HepG2 (cell line): ENCODE measurements around the gene LUZP2. TPM values are rescaled to one million over a fixed set of nuclear protein-coding genes. Genes with fewer than 3 reads are reported as not detected.

Experiments
- ATAC-seq: fragments of 200-7000 bp; cut with Tn5 transposase; 3 replicates; pipeline ENCODE4 v1.9.1; 2020; ENCODE audit warnings: mild to moderate bottlenecking, moderate library complexity
- BruUV-seq: library from RNA; stranded (reverse); fragments of 400-500 nt; replicated peaks from 2 replicates; lab custom pipeline; 2021; lab: Mats Ljungman, UMichigan
- CTCF ChIA-PET: fragments of 300-600 bp; formaldehyde crosslinking; extraction: SDS; loops from one replicate; lab custom pipeline; 2021; ENCODE audit warnings: low total read pairs, inconsistent platforms, low intra/inter-chr PET ratio; lab: Yijun Ruan, JAX
- POLR2A ChIA-PET: fragments of 350-600 bp; sonication (Branson Sonifier 250); formaldehyde crosslinking; loops from one replicate; lab custom pipeline; 2020; ENCODE audit warnings: antibody characterized with exemption, inconsistent platforms; lab: Yijun Ruan, JAX
- DNase-seq: peaks from one replicate; pipeline ENCODE4 v3.0.0-alpha.2; 2015; ENCODE audit warnings: low spot score
- FAIRE-seq: peaks from 3 replicates; lab custom pipeline; 2011; peaks lifted over from hg19 to GRCh38; lab: Jason Lieb, UNC
- H2AFZ ChIP-seq: one replicate; pipeline ENCODE4 v1.6.1; 2011; ENCODE audit warnings: low read length, inconsistent platforms
- H3K27ac ChIP-seq: fragments of 300-600 bp; 3 replicates; pipeline ENCODE4 v1.8.0; 2011; ENCODE audit warnings: mixed run types, mild to moderate bottlenecking, mixed read lengths, low read length, inconsistent platforms; ENCODE audit not compliant: insufficient read depth; ENCODE audit errors: extremely low read length
- H3K27me3 ChIP-seq, 2 experiments: fragments of 200-600 bp in 1 of 2; 2 replicates in 1 of 2; 3 replicates in 1 of 2; pipeline versions ENCODE4 v1.6.0 to v1.8.0; 2011; ENCODE audit warnings: low read length in 2 of 2, mild to moderate bottlenecking in 2 of 2, moderate library complexity in 2 of 2, inconsistent platforms in 1 of 2; ENCODE audit not compliant: insufficient read depth in 2 of 2, control insufficient read depth in 1 of 2
- H3K36me3 ChIP-seq, 2 experiments: fragments of 200-600 bp in 1 of 2; replicated peaks in 1 of 2; 2 replicates in 1 of 2; 3 replicates in 1 of 2; pipeline versions ENCODE4 v1.5.1 to v1.8.0; 2011; ENCODE audit warnings: low read length in 2 of 2, inconsistent platforms in 1 of 2; ENCODE audit not compliant: insufficient read depth in 2 of 2, control insufficient read depth in 1 of 2
- H3K4me1 ChIP-seq: 2 replicates; pipeline ENCODE4 v1.5.1; 2012; ENCODE audit warnings: low read length, inconsistent platforms; ENCODE audit not compliant: insufficient read depth
- H3K4me2 ChIP-seq: 2 replicates; pipeline ENCODE4 v1.6.0; 2011; ENCODE audit warnings: low read depth, low read length, inconsistent platforms
- H3K4me3 ChIP-seq, 3 experiments: fragments of 200-600 bp in 1 of 3; sonication (generic), shearing (Covaris generic) in 1 of 3; replicated peaks in 1 of 3; 2 replicates each; pipeline ENCODE4 v1.5.1; 2011 to 2016; ENCODE audit warnings: low read length in 3 of 3, inconsistent platforms in 2 of 3, low read depth in 2 of 3, mild to moderate bottlenecking in 2 of 3, control low read depth in 1 of 3, mixed read lengths in 1 of 3; ENCODE audit not compliant: insufficient read depth in 1 of 3
- H3K79me2 ChIP-seq: one replicate; pipeline ENCODE4 v1.6.1; 2011; ENCODE audit warnings: low read length, inconsistent platforms; ENCODE audit not compliant: insufficient read depth
- H3K9ac ChIP-seq: 2 replicates; pipeline ENCODE4 v1.6.0; 2011; ENCODE audit warnings: mild to moderate bottlenecking, low read depth, low read length, inconsistent platforms; ENCODE audit not compliant: insufficient read depth
- H3K9me3 ChIP-seq: 2 replicates; pipeline ENCODE4 v1.5.1; 2012; ENCODE audit warnings: mild to moderate bottlenecking, low read length
- H4K20me1 ChIP-seq: 2 replicates; pipeline ENCODE4 v1.6.0; 2011; ENCODE audit warnings: inconsistent platforms, mild to moderate bottlenecking, low read length, moderate library complexity; ENCODE audit not compliant: insufficient read depth
- AHR ChIP-seq: IDR thresholded peaks from 2 replicates; pipeline ENCODE4 v1.6.1; 2018; ENCODE audit warnings: missing genetic modification reagents, missing compliant biosample characterization
- CHD4 ChIP-seq: fragments of 200-600 bp; sonication (generic); IDR thresholded peaks from 2 replicates; pipeline ENCODE4 v1.7.0; 2017; ENCODE audit warnings: mild to moderate bottlenecking, low read length, borderline replicate concordance
- JUN ChIP-seq: sonication (generic); formaldehyde crosslinking; IDR thresholded peaks from 2 replicates; pipeline ENCODE4 v1.4.0; 2020; ENCODE audit warnings: mild to moderate bottlenecking, missing genetic modification reagents
- KDM2A ChIP-seq: sonication (generic); formaldehyde crosslinking; IDR thresholded peaks from 2 replicates; pipeline ENCODE4 v1.4.0; 2020; ENCODE audit warnings: low read depth, missing genetic modification reagents, borderline replicate concordance
- KDM5B ChIP-seq: sonication (generic); formaldehyde crosslinking; IDR thresholded peaks from 2 replicates; pipeline ENCODE4 v1.4.0; 2020; ENCODE audit warnings: missing genetic modification reagents, mild to moderate bottlenecking, borderline replicate concordance
- KLF15 ChIP-seq: sonication (generic); formaldehyde crosslinking; IDR thresholded peaks from 2 replicates; pipeline ENCODE4 v1.8.1; 2023; ENCODE audit warnings: borderline replicate concordance, mild to moderate bottlenecking, inconsistent platforms, missing genetic modification reagents, mixed read lengths
- NFKBIZ ChIP-seq: IDR thresholded peaks from 2 replicates; pipeline ENCODE4 v1.6.1; 2018; ENCODE audit warnings: missing genetic modification reagents, missing compliant biosample characterization
- NFYB ChIP-seq: sonication (generic); formaldehyde crosslinking; IDR thresholded peaks from 2 replicates; pipeline ENCODE4 v1.4.0; 2020; ENCODE audit warnings: missing genetic modification reagents
- ZMYM4 ChIP-seq: sonication (generic); formaldehyde crosslinking; IDR thresholded peaks from 2 replicates; pipeline ENCODE4 v1.8.1; 2023; ENCODE audit warnings: mild to moderate bottlenecking, missing genetic modification reagents
- ZNF251 ChIP-seq: sonication (generic); formaldehyde crosslinking; IDR thresholded peaks from 2 replicates; pipeline ENCODE4 v1.9.0; 2021; ENCODE audit warnings: mild to moderate bottlenecking, missing genetic modification reagents
- ZNF549 ChIP-seq: sonication (generic); formaldehyde crosslinking; IDR thresholded peaks from 2 replicates; pipeline ENCODE4 v1.5.0; 2020; ENCODE audit warnings: missing genetic modification reagents
- ZNF780A ChIP-seq: sonication (generic); formaldehyde crosslinking; IDR thresholded peaks from 2 replicates; pipeline ENCODE4 v1.8.0; 2022; ENCODE audit warnings: mild to moderate bottlenecking, missing genetic modification reagents, moderate library complexity
- ZNF816 ChIP-seq: sonication (generic); formaldehyde crosslinking; IDR thresholded peaks from 2 replicates; pipeline ENCODE4 v1.8.0; 2022; ENCODE audit warnings: missing genetic modification reagents, mild to moderate bottlenecking, borderline replicate concordance
- WGBS: methylation state at CpG from one replicate; pipeline ENCODE4 v1.1.6; 2017; ENCODE audit warnings: low lambda C conversion rate; 5-methylcytosine and 5-hydroxymethylcytosine counted together
- in situ Hi-C: cut with HindIII; loops from 2 replicates; pipeline ENCODE4 v1.10.0; 2017; ENCODE audit warnings: low pct_unique_long_range_greater_than_20kb; ENCODE audit not compliant: extremely low pct_ligation_motif_present
- intact Hi-C: fragments of 100-400 bp; cut with micrococcal nuclease; formaldehyde crosslinking; loops from one replicate; pipeline ENCODE4 v1.10.0; 2022; ENCODE audit not compliant: unreplicated experiment
- polyA plus RNA-seq, 8 experiments: library from polyadenylated mRNA; depleted of rRNA in 3 of 8; stranded (reverse) in 7 of 8; unstranded in 1 of 8; fragments of >200 nt; fragmentation: Illumina TruSeq in 4 of 8; extraction: Trizol in 4 of 8; gene quantifications; 2 replicates each; pipeline versions ENCODE4 v1.2.1 to v1.2.3, GENCODE V29; 2011 to 2016; ENCODE audit warnings: low read depth in 4 of 8, missing spikeins in 1 of 8, mixed read lengths in 1 of 8; ENCODE audit not compliant: insufficient read depth in 1 of 8
- total RNA-seq, 5 experiments: library from RNA; depleted of rRNA; stranded (reverse); fragments of >200 nt; fragmentation: Illumina TruSeq; extraction: Trizol; gene quantifications; 2 replicates each; pipeline ENCODE4 v1.2.3, GENCODE V29; 2016; ENCODE audit warnings: low read depth in 1 of 5
- TF ChIP-seq, protein P1 (sequence below): sonication (generic); formaldehyde crosslinking; IDR thresholded peaks from 2 replicates; pipeline ENCODE4 v1.4.0; 2020; ENCODE audit warnings: low read depth, mild to moderate bottlenecking, missing genetic modification reagents
- TF ChIP-seq, protein P2 (sequence below): sonication (generic); formaldehyde crosslinking; IDR thresholded peaks from 2 replicates; pipeline ENCODE4 v1.8.1; 2023; ENCODE audit warnings: mild to moderate bottlenecking, missing genetic modification reagents

LUZP2 gene
- total and polyA plus RNA-seq, 2 of the 13 experiments (the other 11 are each of a cell fraction or from before 2014, with no cell fraction given) = not detected

DNA sequence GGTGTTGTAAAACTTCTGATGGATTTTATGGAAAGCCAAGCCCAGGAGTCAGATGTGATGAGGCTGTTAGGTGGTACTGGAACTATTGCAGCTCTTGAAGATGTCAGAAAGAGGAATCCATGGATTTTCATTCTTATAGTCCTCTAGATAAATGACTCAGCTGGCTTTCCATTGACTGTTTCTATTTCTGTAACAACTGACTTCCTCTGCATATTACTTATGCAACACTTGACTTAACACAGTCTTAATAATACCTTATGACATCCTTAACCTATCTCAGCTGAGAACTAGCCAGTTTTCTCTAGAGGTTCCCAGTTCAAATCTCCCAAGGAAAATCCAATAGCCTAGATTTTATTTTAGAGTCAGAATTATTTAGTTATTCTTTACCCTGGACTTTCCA, 263.8 kb downstream of the LUZP2 start (continued):
- TF ChIP-seq ZNF816 (CRISPR knock-in tag) = no peak
- TF ChIP-seq CHD4 = no peak

DNA sequence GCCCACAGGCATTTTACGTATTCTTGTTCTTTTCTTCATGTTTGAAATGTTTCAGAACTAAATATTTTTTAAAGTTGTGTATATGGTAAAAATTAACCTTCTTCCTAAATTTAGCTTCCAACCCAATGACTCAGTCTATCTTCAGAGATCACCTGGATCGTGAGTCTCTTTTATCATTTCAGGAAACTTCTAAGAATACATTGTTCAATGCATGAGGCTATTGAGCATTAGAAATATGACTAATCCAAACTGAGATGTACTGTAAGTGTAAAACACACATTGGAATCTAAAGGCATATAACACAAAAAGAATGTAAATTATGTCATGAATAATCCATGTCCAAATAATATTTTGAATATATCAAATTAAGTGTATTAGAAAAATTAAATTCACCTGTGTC, 265.2 kb downstream of the LUZP2 start:
- Histone ChIP-seq H3K9me3 (no peaks in the 10 kb centered on the region), H3K4me2 (no peak overlapping the region), H3K9ac (no peak overlapping the region), H3K36me3 (no peaks in the 10 kb centered on the region), H3K79me2 (no peaks in the 10 kb centered on the region), H4K20me1 (no peaks in the 10 kb centered on the region), H3K27ac (no peak overlapping the region), H3K27me3 (no peaks in the 10 kb centered on the region), H2AFZ (no peak overlapping the region), H3K4me3 (no peak overlapping the region), H3K4me1 (no peaks in the 10 kb centered on the region)
- BruUV-seq = no TSS peak
- FAIRE-seq = no peak
- TF ChIP-seq JUN (CRISPR knock-in tag) (no peak), NFYB (no peak), ZNF780A (CRISPR knock-in tag) (no peak), ZNF549 (no peak), AHR (CRISPR knock-in tag) (no peak), ZMYM4 (no peak), KDM2A (no peak), ZNF251 (CRISPR knock-in tag) (no peak), KLF15 (no peak), KDM5B (no peak), NFKBIZ (CRISPR knock-in tag) (no peak)
- TF ChIP-seq, protein P1, sequence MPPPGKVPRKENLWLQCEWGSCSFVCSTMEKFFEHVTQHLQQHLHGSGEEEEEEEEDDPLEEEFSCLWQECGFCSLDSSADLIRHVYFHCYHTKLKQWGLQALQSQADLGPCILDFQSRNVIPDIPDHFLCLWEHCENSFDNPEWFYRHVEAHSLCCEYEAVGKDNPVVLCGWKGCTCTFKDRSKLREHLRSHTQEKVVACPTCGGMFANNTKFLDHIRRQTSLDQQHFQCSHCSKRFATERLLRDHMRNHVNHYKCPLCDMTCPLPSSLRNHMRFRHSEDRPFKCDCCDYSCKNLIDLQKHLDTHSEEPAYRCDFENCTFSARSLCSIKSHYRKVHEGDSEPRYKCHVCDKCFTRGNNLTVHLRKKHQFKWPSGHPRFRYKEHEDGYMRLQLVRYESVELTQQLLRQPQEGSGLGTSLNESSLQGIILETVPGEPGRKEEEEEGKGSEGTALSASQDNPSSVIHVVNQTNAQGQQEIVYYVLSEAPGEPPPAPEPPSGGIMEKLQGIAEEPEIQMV = no peak
- TF ChIP-seq, protein P2, sequence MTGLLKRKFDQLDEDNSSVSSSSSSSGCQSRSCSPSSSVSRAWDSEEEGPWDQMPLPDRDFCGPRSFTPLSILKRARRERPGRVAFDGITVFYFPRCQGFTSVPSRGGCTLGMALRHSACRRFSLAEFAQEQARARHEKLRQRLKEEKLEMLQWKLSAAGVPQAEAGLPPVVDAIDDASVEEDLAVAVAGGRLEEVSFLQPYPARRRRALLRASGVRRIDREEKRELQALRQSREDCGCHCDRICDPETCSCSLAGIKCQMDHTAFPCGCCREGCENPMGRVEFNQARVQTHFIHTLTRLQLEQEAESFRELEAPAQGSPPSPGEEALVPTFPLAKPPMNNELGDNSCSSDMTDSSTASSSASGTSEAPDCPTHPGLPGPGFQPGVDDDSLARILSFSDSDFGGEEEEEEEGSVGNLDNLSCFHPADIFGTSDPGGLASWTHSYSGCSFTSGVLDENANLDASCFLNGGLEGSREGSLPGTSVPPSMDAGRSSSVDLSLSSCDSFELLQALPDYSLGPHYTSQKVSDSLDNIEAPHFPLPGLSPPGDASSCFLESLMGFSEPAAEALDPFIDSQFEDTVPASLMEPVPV (CRISPR knock-in tag) = no peak
- ChIA-PET POLR2A (no interaction called here), CTCF (no interaction called here)
- intact Hi-C loops = no loop called here
- no peak for DNase-seq
- 4% methylated on average over 2 of the region's 2 CpGs for WGBS
- ATAC-seq = no peak
- in situ Hi-C loops = no loop called here
